NCI-H748 (cell line): ENCODE results near the gene ARID4B.
"Not testable (repeated sequence)": the region's sequence is repeated elsewhere in the genome, so short reads cannot be mapped to it uniquely, and the experiment has no call there.

ENCODE experiments used
- DNase-seq: peaks from one replicate; lab custom pipeline; 2025; ENCODE audit not compliant: unreplicated experiment; lab: John Stamatoyannopoulos, UW

ARID4B gene

GRCh38 chr1:235297579-235297978 is 30.4 kb downstream of the ARID4B start:
- no peak for DNase-seq

DNA sequence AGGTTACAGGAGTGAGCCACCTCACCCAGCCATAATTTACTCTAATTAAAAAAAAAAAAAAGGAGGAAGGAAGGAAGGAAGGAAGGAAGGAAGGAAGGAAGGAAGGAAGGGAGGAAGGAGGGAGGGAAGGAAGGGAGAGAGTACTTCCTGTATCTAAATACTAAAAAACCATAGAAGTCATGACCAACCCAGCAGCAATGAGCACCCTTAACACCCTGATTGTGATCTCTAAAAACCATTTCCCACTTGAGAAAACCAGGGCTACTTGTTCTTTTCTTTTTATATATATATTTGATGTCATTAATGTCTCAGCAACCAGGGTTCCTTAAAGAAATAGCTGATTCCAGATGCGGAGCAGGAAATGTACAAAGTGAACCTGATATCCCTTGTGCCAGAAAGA is 31.2 kb downstream of the ARID4B start:
- DNase-seq, result no peak

GRCh38 chr1:235295902-235296350 is 32.1 kb downstream of the ARID4B start:
- no peak for DNase-seq

- DNase-seq, result no peak
These were observed 34.5 kb downstream of the ARID4B start for GRCh38 chr1:235293322-235293942.

GRCh38 chr1:235292790-235293189 is 35.2 kb downstream of the ARID4B start:
- DNase-seq, result no peak

GRCh38 chr1:235291599-235292091 is 36.3 kb downstream of the ARID4B start:
- no peak for DNase-seq

DNA sequence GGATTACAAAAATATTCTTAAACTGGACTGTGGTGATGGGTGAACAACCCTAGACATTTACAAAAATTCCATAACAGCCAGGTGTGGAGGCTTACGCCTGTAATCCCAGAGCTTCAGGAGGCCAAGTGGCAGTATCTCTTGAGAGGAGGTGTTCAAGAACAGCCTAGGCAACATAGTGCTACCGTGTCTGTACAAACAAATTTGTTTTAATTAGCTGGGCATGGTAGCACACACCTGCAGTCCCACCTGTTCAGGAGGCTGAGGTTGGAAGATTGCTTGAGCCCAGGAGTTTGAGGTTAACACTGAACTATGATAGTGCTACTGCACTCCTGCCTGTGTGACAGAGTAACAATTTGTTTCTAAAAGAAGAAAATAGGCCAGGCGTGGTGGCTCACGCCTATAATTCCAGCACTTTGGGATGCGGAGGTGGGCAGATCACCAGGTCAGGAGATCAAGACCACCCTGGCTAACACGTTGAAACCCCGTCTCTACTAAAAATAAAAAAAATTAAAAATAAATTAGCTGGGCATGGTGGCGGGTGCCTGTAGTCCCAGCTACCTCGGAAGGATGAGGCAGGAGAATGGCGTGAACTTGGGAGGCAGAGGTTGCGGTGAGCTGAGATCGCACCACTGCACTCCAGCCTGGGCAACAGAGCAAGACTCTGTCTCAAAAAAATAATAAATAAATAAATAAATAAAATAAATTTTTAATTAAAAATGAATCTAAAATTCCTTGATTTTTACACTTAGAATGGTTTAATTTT is 37.1 kb downstream of the ARID4B start:
- DNase-seq, result peak; percentile 8

DNA sequence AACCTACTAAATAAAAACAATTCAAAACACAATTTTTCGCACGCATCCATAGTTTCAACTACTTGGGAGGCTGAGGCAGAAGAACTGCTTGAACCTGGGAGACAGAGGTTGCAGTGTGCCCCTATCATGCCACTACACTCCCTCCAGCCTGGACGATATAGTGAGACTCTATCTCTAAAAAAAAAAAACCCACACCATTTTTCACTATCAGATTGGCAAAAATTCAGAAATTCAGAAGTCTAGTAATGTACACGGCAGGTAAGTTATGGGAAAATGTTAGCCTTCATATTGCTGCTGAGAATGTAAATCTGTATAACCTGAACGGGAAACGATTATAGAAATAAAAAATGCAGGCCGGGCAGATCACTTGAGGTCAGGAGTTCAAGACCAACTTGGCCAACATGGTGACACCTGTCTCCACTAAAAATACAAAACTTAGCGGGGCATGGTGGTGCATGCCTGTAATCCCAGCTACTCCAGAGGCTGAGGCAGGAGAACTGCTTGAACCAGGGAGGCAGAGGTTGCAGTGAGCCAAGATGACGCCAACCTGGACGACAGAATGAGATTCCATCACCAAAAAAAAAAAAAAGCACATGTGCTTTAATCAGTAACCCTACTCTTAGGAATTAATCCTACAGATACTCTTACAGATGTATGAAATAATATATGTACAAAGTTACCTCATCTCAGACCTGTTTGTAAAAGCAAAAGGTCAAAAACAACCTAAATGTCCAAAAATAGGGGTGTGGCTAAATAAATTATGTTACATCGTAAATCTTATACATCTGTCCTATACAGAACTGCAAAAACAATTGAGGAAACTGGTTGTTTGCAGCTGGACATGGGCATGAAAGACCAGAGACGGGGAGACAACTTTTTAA is 37.9 kb downstream of the ARID4B start:
- no peak for DNase-seq

DNA sequence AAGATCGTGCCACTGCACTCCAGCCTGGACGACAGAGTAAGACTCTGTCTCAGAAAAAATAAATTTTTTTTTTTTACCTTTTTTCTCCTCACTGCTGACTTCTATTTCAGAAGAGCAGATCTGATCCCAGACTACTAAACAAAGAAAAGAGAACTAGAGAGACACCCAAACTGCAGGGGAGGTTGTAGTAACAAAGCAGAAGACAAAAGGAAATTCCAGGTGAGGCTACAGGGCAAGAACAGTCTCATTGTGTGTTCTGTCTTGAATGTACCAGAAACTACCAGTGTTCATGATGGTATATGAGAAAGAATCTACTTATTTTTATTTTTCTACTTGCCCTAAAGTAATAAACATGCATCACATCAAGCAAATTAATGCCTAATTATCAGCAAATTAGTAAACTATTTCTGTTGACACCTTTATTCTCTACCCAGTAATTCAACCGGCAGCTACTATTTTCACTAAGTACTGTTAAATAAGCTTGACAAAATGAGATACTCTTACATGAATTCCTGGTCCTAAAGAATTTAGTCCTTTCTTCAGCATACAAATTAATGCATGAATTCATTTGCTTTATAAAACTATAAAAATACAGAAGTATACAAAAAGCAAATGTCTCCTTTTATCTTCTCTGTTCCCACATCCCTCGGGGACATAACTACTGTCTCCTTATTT is 40.6 kb downstream of the ARID4B start:
- no peak for DNase-seq

DNA sequence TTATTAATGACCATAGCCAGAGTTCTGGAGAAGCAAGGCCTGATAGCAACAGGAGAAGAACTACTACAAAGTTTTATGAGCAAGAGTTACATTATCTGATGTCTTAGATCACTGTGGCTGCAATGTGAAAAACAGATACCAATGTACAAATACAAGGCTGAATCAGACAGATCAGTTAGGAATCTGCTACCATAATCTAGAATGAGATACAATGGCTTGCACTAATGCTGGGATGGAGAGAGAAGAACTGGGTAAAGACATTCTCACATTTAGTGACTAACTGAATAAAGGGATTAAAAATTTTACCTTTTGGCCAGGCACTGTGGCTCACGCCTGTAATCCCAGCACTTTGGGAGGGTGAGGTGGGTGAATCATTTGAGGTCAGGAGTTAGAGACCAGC is 41.3 kb downstream of the ARID4B start:
- DNase-seq, result no peak

- DNase-seq, result no peak
These were observed 43.7 kb downstream of the ARID4B start for GRCh38 chr1:235284231-235284769.

DNA sequence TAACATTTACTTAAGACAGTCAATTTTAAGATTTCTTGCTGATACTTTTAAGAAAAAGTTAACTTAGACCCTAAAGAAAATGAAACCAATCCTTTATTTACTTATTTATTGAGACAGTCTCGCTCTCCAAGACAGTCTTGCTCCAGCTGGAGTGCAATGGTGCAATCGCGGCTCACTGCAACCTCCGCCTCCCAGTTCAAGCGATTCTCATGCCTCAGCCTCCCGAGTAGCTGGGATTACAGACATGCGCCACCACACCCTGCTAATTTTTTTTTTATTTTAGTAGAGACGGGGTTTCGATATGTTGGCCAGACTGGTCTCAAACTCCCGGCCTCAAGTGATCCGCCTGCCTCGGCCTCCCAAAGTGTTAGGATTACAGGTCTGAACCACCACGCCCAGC is 44.3 kb downstream of the ARID4B start:
- not testable (repeated sequence) for DNase-seq

GRCh38 chr1:235280467-235280866 is 47.5 kb downstream of the ARID4B start:
- no peak for DNase-seq

- no peak for DNase-seq
These were observed 48.3 kb downstream of the ARID4B start for GRCh38 chr1:235279694-235280093.

GRCh38 chr1:235278915-235279292 is 49.1 kb downstream of the ARID4B start:
- DNase-seq, result no peak

GRCh38 chr1:235278233-235278914 is 49.6 kb downstream of the ARID4B start:
- DNase-seq, result no peak

- no peak for DNase-seq
These were observed 50.3 kb downstream of the ARID4B start for GRCh38 chr1:235277709-235278108.

DNA sequence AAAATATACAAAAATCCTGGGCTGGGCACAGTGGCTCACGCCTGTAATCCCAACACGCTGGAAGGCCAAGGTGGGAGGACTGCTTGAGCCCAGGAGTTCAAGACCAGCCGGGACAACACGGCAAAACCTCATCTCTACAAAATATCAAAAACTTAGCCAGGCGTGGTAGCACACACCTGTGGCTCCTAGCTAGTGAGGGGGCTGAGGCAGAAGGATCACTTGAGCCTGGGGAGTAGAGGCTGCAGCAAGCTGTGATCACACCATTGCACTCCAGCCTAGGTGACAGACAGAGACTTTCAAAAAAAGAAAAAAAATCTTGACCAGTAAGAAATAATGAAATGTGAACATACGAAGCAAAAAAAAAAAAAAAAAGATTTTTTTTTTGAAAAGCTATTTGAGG is 52.1 kb downstream of the ARID4B start:
- no peak for DNase-seq

DNA sequence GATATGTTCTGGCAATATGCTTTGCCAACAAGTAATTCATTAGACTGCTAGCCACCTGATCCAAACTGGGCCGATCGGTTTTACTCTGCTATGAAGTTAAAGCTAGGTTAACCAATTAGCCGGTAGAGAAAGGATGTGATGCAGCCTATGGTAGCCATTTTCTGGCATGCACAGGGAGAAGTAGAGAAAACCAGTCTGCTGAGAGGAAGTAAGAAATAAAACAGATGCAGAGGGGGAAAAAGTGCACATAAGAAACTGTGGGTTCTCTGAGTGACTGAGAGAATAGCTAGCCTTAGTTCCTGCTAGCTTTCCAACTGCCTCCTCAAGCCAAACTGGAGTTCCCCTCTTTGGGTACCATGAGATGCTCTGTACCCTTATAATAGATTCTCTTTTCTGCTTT is 52.8 kb downstream of the ARID4B start:
- no peak for DNase-seq

DNA sequence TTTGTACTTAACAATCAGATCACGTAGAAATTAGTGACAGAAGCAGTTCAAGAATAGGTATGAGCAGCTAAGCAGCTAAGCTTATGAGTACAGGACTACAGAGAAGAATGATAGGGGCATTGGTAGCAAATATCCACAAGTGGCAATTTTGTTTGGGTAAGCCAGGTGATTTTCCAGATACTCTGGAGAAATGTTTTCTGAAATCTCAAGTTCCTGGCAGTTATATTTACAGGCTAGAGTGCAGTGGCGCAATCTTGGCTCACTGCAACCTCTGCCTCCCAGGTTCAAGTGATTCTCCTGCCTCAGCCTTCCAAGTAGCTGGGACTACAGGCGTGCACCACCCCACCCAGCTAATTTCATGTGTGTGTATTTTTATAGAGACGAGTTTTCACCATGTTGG is 55.1 kb downstream of the ARID4B start:
- no peak for DNase-seq
